ENCODE results near the gene SRC.

DNA sequence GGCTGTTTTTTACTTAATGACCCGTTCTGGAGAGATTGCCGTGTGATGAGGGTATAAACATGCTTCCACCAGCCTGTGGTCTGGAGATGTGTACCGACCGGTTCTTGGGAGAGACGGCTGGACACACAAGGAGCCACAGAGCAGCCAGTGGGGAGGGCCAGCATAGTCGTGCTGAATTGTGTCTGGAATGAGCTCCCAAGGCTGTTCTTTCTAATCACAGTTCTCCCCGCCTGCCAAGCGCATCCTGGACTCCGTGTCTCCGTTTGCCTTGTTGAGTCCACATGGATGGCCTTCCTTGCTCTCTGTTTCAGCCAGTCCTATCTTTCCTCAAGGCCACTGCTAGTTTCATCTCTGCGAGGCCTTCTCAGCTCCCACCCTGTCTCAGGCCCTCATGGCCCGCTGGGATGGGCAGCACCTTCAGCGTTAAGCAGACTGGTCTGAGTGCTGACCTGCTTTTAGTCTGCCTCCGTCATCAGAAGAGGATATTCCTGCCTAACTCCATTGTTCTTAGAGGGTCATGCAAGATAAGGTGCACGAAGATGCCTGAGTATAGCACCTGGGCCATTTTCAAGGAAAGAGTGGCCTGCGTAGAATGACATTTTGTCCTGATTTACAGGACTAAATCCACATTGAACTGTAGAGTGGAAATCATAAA lies 35.9 kb upstream of the SRC start:
- TF ChIP-seq POLR2A (IDR thresholded peaks at IDR 0.05; ENCODE audit: low read length) (no peak), GATA1 (IDR thresholded peaks at IDR 0.05; ENCODE audit: low read depth, low read length) (no peak)

Data from erythroblast (primary cell).